Measurements from ENCODE around the gene IRGC. TPM values are rescaled to one million over a fixed set of nuclear protein-coding genes. Genes with fewer than 3 reads are reported as not detected.
"Not testable (repeated sequence)": the region's sequence is repeated elsewhere in the genome, so short reads cannot be mapped to it uniquely, and the experiment has no call there.

Gene IRGC
- total RNA-seq, 1 experiment from 2014 or later, result not detected

- H3K4me2 ChIP-seq (ENCODE audit: low read depth, low read length, poor library complexity, severe bottlenecking), result no peak overlapping the region
- DNase-seq, result no peak
- no peak overlapping the region for H3K4me3 ChIP-seq (ENCODE audit: low read length)
- H3K27ac ChIP-seq (ENCODE audit: low read length), result no peak overlapping the region
- no peaks in the 10 kb centered on the region for H3K9me2 ChIP-seq (replicated peaks; ENCODE audit: insufficient read depth, low read length)
- no peaks in the 10 kb centered on the region for H3K9me3 ChIP-seq (ENCODE audit: low read length)
- no peaks in the 10 kb centered on the region for H3K4me1 ChIP-seq (ENCODE audit: low read length)
- H3K9ac ChIP-seq (ENCODE audit: low read length), result no peak overlapping the region
- H3K27me3 ChIP-seq (ENCODE audit: low read length), result no peaks in the 10 kb centered on the region
- no peak overlapping the region for H2AFZ ChIP-seq (ENCODE audit: low read length)
- no peaks in the 10 kb centered on the region for H3K79me2 ChIP-seq (ENCODE audit: low read length)
- no peaks in the 10 kb centered on the region for H4K20me1 ChIP-seq (ENCODE audit: insufficient read depth, low read depth, low read length)
- H3K36me3 ChIP-seq (ENCODE audit: insufficient read depth, low read length), result no peaks in the 10 kb centered on the region
Observed at GRCh38 chr19:43674596-43674995, 41.3 kb upstream of the IRGC start.

GRCh38 chr19:43675269-43675879 lies 40.5 kb upstream of the IRGC start:
- Histone ChIP-seq H3K27me3 (ENCODE audit: low read length) (no peaks in the 10 kb centered on the region), H3K9ac (ENCODE audit: low read length) (no peak overlapping the region), H2AFZ (ENCODE audit: low read length) (no peak overlapping the region), H3K4me3 (ENCODE audit: low read length) (no peak overlapping the region), H3K9me2 (replicated peaks; ENCODE audit: insufficient read depth, low read length) (no peaks in the 10 kb centered on the region), H3K4me1 (ENCODE audit: low read length) (no peaks in the 10 kb centered on the region), H3K27ac (ENCODE audit: low read length) (no peak overlapping the region), H3K4me2 (ENCODE audit: low read depth, low read length, poor library complexity, severe bottlenecking) (no peak overlapping the region), H3K79me2 (ENCODE audit: low read length) (no peaks in the 10 kb centered on the region), H4K20me1 (ENCODE audit: insufficient read depth, low read depth, low read length) (no peaks in the 10 kb centered on the region), H3K9me3 (ENCODE audit: low read length) (no peaks in the 10 kb centered on the region), H3K36me3 (ENCODE audit: insufficient read depth, low read length) (no peaks in the 10 kb centered on the region)
- no peak for DNase-seq

GRCh38 chr19:43675906-43676305 lies 40.0 kb upstream of the IRGC start:
- Histone ChIP-seq H3K9me3 (ENCODE audit: low read length) (no peaks in the 10 kb centered on the region), H3K27ac (ENCODE audit: low read length) (no peak overlapping the region), H3K4me2 (ENCODE audit: low read depth, low read length, poor library complexity, severe bottlenecking) (no peak overlapping the region), H2AFZ (ENCODE audit: low read length) (no peak overlapping the region), H3K36me3 (ENCODE audit: insufficient read depth, low read length) (no peaks in the 10 kb centered on the region), H3K9ac (ENCODE audit: low read length) (no peak overlapping the region), H3K4me1 (ENCODE audit: low read length) (no peaks in the 10 kb centered on the region), H3K4me3 (ENCODE audit: low read length) (no peak overlapping the region), H3K9me2 (replicated peaks; ENCODE audit: insufficient read depth, low read length) (no peaks in the 10 kb centered on the region), H4K20me1 (ENCODE audit: insufficient read depth, low read depth, low read length) (no peaks in the 10 kb centered on the region), H3K79me2 (ENCODE audit: low read length) (no peaks in the 10 kb centered on the region), H3K27me3 (ENCODE audit: low read length) (no peaks in the 10 kb centered on the region)
- no peak for DNase-seq

- DNase-seq, result no peak
- Histone ChIP-seq H3K9ac (ENCODE audit: low read length) (no peak overlapping the region), H3K27me3 (ENCODE audit: low read length) (no peaks in the 10 kb centered on the region), H3K27ac (ENCODE audit: low read length) (no peak overlapping the region), H4K20me1 (ENCODE audit: insufficient read depth, low read depth, low read length) (no peaks in the 10 kb centered on the region), H3K4me3 (ENCODE audit: low read length) (no peak overlapping the region), H3K36me3 (ENCODE audit: insufficient read depth, low read length) (no peaks in the 10 kb centered on the region), H3K4me2 (ENCODE audit: low read depth, low read length, poor library complexity, severe bottlenecking) (no peak overlapping the region), H3K4me1 (ENCODE audit: low read length) (no peaks in the 10 kb centered on the region), H3K79me2 (ENCODE audit: low read length) (no peaks in the 10 kb centered on the region), H3K9me2 (replicated peaks; ENCODE audit: insufficient read depth, low read length) (no peaks in the 10 kb centered on the region), H3K9me3 (ENCODE audit: low read length) (no peaks in the 10 kb centered on the region), H2AFZ (ENCODE audit: low read length) (no peak overlapping the region)
Observed at GRCh38 chr19:43678512-43679261, 37.2 kb upstream of the IRGC start.

- Histone ChIP-seq H3K27me3 (ENCODE audit: low read length) (no peaks in the 10 kb centered on the region), H3K9ac (ENCODE audit: low read length) (no peak overlapping the region), H3K36me3 (ENCODE audit: insufficient read depth, low read length) (no peaks in the 10 kb centered on the region), H3K4me3 (ENCODE audit: low read length) (no peak overlapping the region), H4K20me1 (ENCODE audit: insufficient read depth, low read depth, low read length) (no peaks in the 10 kb centered on the region), H3K4me1 (ENCODE audit: low read length) (no peaks in the 10 kb centered on the region), H2AFZ (ENCODE audit: low read length) (no peak overlapping the region), H3K79me2 (ENCODE audit: low read length) (no peaks in the 10 kb centered on the region), H3K4me2 (ENCODE audit: low read depth, low read length, poor library complexity, severe bottlenecking) (no peak overlapping the region), H3K27ac (ENCODE audit: low read length) (no peak overlapping the region), H3K9me2 (replicated peaks; ENCODE audit: insufficient read depth, low read length) (no peaks in the 10 kb centered on the region), H3K9me3 (ENCODE audit: low read length) (no peaks in the 10 kb centered on the region)
- DNase-seq, result no peak
Observed at GRCh38 chr19:43681821-43682220, 34.1 kb upstream of the IRGC start.

- not testable (repeated sequence) for H2AFZ ChIP-seq (ENCODE audit: low read length); H3K27me3 ChIP-seq (ENCODE audit: low read length); H3K36me3 ChIP-seq (ENCODE audit: insufficient read depth, low read length); H3K4me2 ChIP-seq (ENCODE audit: low read depth, low read length, poor library complexity, severe bottlenecking); H3K27ac ChIP-seq (ENCODE audit: low read length); DNase-seq; H3K9me2 ChIP-seq (replicated peaks; ENCODE audit: insufficient read depth, low read length); H3K79me2 ChIP-seq (ENCODE audit: low read length); H3K4me3 ChIP-seq (ENCODE audit: low read length); H3K9me3 ChIP-seq (ENCODE audit: low read length); H4K20me1 ChIP-seq (ENCODE audit: insufficient read depth, low read depth, low read length); H3K9ac ChIP-seq (ENCODE audit: low read length); H3K4me1 ChIP-seq (ENCODE audit: low read length)
Observed at GRCh38 chr19:43682269-43682668, 33.6 kb upstream of the IRGC start.

- no peak overlapping the region for H3K27ac ChIP-seq (ENCODE audit: low read length)
- H3K9ac ChIP-seq (ENCODE audit: low read length), result no peak overlapping the region
- H3K9me3 ChIP-seq (ENCODE audit: low read length), result no peaks in the 10 kb centered on the region
- no peak overlapping the region for H3K4me3 ChIP-seq (ENCODE audit: low read length)
- no peaks in the 10 kb centered on the region for H3K9me2 ChIP-seq (replicated peaks; ENCODE audit: insufficient read depth, low read length)
- no peaks in the 10 kb centered on the region for H4K20me1 ChIP-seq (ENCODE audit: insufficient read depth, low read depth, low read length)
- H3K79me2 ChIP-seq (ENCODE audit: low read length), result no peaks in the 10 kb centered on the region
- no peak for DNase-seq
- H3K4me1 ChIP-seq (ENCODE audit: low read length), result no peaks in the 10 kb centered on the region
- no peak overlapping the region for H3K4me2 ChIP-seq (ENCODE audit: low read depth, low read length, poor library complexity, severe bottlenecking)
- H2AFZ ChIP-seq (ENCODE audit: low read length), result no peak overlapping the region
- H3K36me3 ChIP-seq (ENCODE audit: insufficient read depth, low read length), result no peaks in the 10 kb centered on the region
- no peaks in the 10 kb centered on the region for H3K27me3 ChIP-seq (ENCODE audit: low read length)
Observed at GRCh38 chr19:43682824-43683661, 32.8 kb upstream of the IRGC start.

- Histone ChIP-seq H2AFZ (ENCODE audit: low read length) (no peak overlapping the region), H3K9ac (ENCODE audit: low read length) (no peak overlapping the region), H3K4me1 (ENCODE audit: low read length) (no peaks in the 10 kb centered on the region), H3K9me2 (replicated peaks; ENCODE audit: insufficient read depth, low read length) (no peaks in the 10 kb centered on the region), H3K36me3 (ENCODE audit: insufficient read depth, low read length) (no peaks in the 10 kb centered on the region), H3K4me3 (ENCODE audit: low read length) (no peak overlapping the region), H3K4me2 (ENCODE audit: low read depth, low read length, poor library complexity, severe bottlenecking) (no peak overlapping the region), H4K20me1 (ENCODE audit: insufficient read depth, low read depth, low read length) (no peaks in the 10 kb centered on the region), H3K79me2 (ENCODE audit: low read length) (no peaks in the 10 kb centered on the region), H3K27ac (ENCODE audit: low read length) (no peak overlapping the region), H3K9me3 (ENCODE audit: low read length) (no peaks in the 10 kb centered on the region), H3K27me3 (ENCODE audit: low read length) (no peaks in the 10 kb centered on the region)
- no peak for DNase-seq
Observed at GRCh38 chr19:43683905-43684304, 32.0 kb upstream of the IRGC start.
